SKM-1 treated with dmso at 0.1 percent for 144 hours (cell line): Measurements from ENCODE around the gene SLC25A45.

Source experiments
- DNase-seq: peaks from one replicate; lab custom pipeline; 2025; ENCODE audit not compliant: unreplicated experiment; lab: John Stamatoyannopoulos, UW

The SLC25A45 gene

GRCh38 chr11:65325435-65325834, 57.0 kb downstream of the SLC25A45 start:
- DNase-seq: no peak
